Dermis lymphatic vessel endothelial cell (primary cell): ENCODE measurements around the gene GLRA3. TPM values are rescaled to one million over a fixed set of nuclear protein-coding genes. Genes with fewer than 3 reads are reported as not detected.

ENCODE experiments used
- total RNA-seq: library from RNA; depleted of rRNA; stranded (reverse); fragments of >200 nt; gene quantifications from 2 replicates; pipeline ENCODE4 v1.2.1, GENCODE V29; 2014

The GLRA3 gene
- total RNA-seq: not detected in 2 replicates

DNA sequence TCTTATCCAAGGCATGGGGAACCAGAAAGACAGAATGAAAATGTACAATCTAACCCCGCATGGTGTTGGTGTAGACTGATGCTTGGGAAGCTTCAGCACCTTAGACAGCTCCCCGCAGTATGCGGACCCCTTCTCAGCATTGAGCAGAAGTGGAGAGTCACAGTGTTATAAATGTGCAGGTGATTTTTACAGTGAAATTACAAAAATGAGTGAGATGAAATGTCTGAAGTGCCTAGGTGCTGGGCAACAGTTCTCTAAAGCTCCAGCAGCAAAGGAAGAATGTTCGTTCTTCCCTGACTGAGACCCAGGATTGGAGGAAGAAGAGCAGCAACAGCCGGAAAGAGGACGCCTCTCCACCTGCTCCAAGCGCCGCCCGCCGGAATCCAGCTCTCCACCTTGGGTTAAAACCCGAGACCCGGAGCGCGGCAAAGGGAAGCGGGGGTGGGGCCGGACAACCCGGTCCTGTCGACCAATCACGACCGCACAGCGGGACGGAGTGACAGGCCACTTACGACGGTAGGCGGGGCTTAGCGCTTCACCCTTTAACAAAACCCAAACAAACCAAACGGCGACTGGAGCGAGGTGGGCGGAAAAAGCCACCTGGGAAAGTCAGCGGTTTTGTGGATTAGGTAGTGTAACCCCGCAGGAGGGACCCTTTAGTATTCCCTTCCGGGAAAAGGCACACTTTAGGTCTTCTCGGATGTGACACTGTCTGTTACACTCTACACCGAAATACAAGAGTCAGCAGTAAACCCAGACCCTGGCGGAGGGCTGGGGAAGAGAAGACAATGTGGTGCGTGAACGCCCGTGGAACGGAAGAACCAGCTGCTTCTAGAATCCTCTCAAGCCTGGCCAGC, at the start of gene GLRA3:
Gene GLRA3 (minus strand): TSS at position 403 of the 857 bp plus-strand sequence. CDS start 436 bp downstream, outside the sequence.

Other genes starting within 250 kb of the GLRA3 start
- gene ADAM29, start 89.1 kb upstream of the GLRA3 start, total RNA-seq: not detected in 2 replicates